Neural cell (in vitro differentiated cells): Measurements from ENCODE around the gene SACS.

Experiments used
- CTCF ChIP-seq: fragments of 450-650 bp; IDR thresholded peaks from 2 replicates; pipeline ENCODE4 v1.5.1; 2014; ENCODE audit warnings: antibody characterized with exemption, mild to moderate bottlenecking, moderate library complexity; ENCODE audit not compliant: poor library complexity, severe bottlenecking
- EZH2 ChIP-seq: fragments of 200-600, 300-800 bp; shearing (Covaris generic), sonication (generic); IDR thresholded peaks from 2 replicates; pipeline ENCODE4 v1.6.1; 2014; ENCODE audit warnings: antibody characterized with exemption, low read length, borderline replicate concordance, mild to moderate bottlenecking; ENCODE audit not compliant: insufficient read depth, poor library complexity, severe bottlenecking

GRCh38 chr13:23477101-23477500 lies 43.6 kb upstream of the SACS start:
- TF ChIP-seq EZH2 (no peak), CTCF (no peak)
